NT2/D1 (cell line): ENCODE results near the gene TSPAN14.

ENCODE experiments used
- SUZ12 ChIP-seq: IDR thresholded peaks from 2 replicates; pipeline ENCODE4 v1.6.1; 2011; ENCODE audit not compliant: insufficient read length, insufficient read depth; ENCODE audit errors: extremely low read depth
- ZNF274 ChIP-seq: IDR thresholded peaks from 2 replicates; pipeline ENCODE4 v1.6.1; 2011; ENCODE audit warnings: mild to moderate bottlenecking, low read depth, low read length

DNA sequence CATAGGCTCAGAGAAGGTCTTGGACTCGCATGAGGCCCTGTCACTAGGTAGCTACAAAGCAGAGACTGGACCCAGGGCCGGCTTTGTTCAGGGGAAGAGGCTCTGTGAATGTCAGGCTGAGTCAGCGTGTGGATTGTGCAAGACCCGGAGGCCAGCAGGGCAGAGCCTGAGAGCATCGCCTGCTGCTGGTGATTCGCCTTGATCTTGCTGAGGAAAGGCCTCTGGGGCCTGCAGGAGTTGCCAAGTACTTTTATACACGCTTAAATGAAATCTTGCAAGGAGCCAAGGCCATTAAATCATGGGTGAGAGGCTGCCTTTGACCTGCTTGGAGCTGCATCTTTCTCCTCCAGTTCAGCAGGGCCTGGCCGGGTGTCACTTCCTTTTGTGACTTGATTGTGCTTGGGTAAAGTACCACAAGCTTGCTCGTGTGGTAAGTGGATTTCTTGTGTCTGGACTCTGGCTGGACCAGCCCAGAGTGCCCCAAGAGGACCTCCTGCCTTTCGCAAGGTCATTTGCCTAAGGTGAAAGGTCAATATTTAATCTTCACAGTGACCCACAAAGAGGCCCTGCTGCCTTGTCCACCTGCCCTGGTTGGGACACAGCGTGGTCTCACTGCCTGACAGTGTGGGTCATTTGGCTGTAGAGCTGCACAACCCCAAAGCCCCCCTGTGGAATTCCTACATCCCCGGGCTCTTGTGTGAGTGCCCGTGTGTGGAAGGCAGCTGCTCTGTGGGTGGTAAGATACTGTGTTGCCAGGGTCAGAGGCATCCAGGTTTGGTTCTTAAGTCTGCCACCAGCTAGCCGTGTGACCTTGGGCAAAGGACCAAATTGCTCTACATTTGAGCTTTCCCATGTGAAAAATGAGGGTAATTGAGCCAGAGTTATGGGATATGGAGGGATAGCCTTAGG, 45.0 kb downstream of the TSPAN14 start:
- TF ChIP-seq SUZ12 (no peak), ZNF274 (no peak)
